HEK293T (cell line): Measurements from ENCODE around the gene RNASEH1.

ENCODE experiments used
- BHLHE40 ChIP-seq: fragments of 450-650 bp; IDR thresholded peaks from 2 replicates; pipeline ENCODE4 v1.6.1; 2016; ENCODE audit warnings: mild to moderate bottlenecking, moderate library complexity, borderline replicate concordance
- ELF4 ChIP-seq: fragments of 450-650 bp; IDR thresholded peaks from 2 replicates; pipeline ENCODE4 v1.6.1; 2017; ENCODE audit warnings: antibody characterized with exemption
- FOXA1 ChIP-seq: fragments of 450-650 bp; IDR thresholded peaks from 2 replicates; pipeline ENCODE4 v1.6.1; 2016; ENCODE audit warnings: mild to moderate bottlenecking
- FOXK2 ChIP-seq: fragments of 450-650 bp; IDR thresholded peaks from 2 replicates; pipeline ENCODE4 v1.6.1; 2016; ENCODE audit warnings: mild to moderate bottlenecking
- FOXM1 ChIP-seq: fragments of 450-650 bp; IDR thresholded peaks from 2 replicates; pipeline ENCODE4 v1.6.1; 2017; ENCODE audit warnings: mild to moderate bottlenecking, borderline replicate concordance
- HDGF ChIP-seq: fragments of 450-650 bp; IDR thresholded peaks from 2 replicates; pipeline ENCODE4 v1.6.1; 2017; ENCODE audit warnings: antibody characterized with exemption, borderline replicate concordance
- L3MBTL2 ChIP-seq: fragments of 450-650 bp; conservative IDR thresholded peaks from 2 replicates; pipeline ENCODE4 v1.6.1; 2016; ENCODE audit warnings: mild to moderate bottlenecking
- LEF1 ChIP-seq: fragments of 450-650 bp; IDR thresholded peaks from 2 replicates; pipeline ENCODE4 v1.6.1; 2017; ENCODE audit warnings: mild to moderate bottlenecking, borderline replicate concordance
- SP1 ChIP-seq: fragments of 450-650 bp; IDR thresholded peaks from 2 replicates; pipeline ENCODE4 v1.6.1; 2017
- SUZ12 ChIP-seq: fragments of 450-650 bp; IDR thresholded peaks from 2 replicates; pipeline ENCODE4 v1.6.1; 2016; ENCODE audit warnings: mild to moderate bottlenecking
- TARDBP ChIP-seq: fragments of 450-650 bp; IDR thresholded peaks from 2 replicates; pipeline ENCODE4 v1.6.1; 2016
- ZNF384 ChIP-seq: fragments of 450-650 bp; IDR thresholded peaks from 2 replicates; pipeline ENCODE4 v1.6.1; 2016

- TF ChIP-seq BHLHE40 (no peak), L3MBTL2 (no peak), FOXM1 (no peak), SP1 (no peak), SUZ12 (no peak), ELF4 (no peak), TARDBP (no peak), HDGF (no peak), ZNF384 (no peak), LEF1 (no peak), FOXK2 (no peak), FOXA1 (no peak)
Measured at GRCh38 chr2:3596901-3597417, 38.8 kb upstream of the RNASEH1 start.
